Caco-2 (cell line): ENCODE measurements around the gene NCKAP5. TPM values are rescaled to one million over a fixed set of nuclear protein-coding genes. Genes with fewer than 3 reads are reported as not detected.

Source experiments
- BruUV-seq: library from RNA; stranded (reverse); fragments of 400-500 nt; replicated peaks from 2 replicates; lab custom pipeline; 2021; lab: Mats Ljungman, UMichigan
- CTCF ChIA-PET: fragments of 300-600 bp; sonication (Branson Sonifier 250); formaldehyde crosslinking; loops from one replicate; lab custom pipeline; 2022; ENCODE audit warnings: antibody characterized with exemption; lab: Charles Lee
- POLR2A ChIA-PET: fragments of 300-600 bp; sonication (Branson Sonifier 250); formaldehyde crosslinking; loops from one replicate; lab custom pipeline; 2022; ENCODE audit warnings: antibody characterized with exemption; lab: Charles Lee
- DNase-seq, 2 experiments: peaks; one replicate each; pipeline versions ENCODE4 v3.0.0 to v3.0.0-alpha.2; 2020 to 2022
- H3K27me3 ChIP-seq: replicated peaks from 2 replicates; pipeline ENCODE4 v1.6.0; 2011; ENCODE audit warnings: low read length; ENCODE audit not compliant: control insufficient read depth, insufficient read depth
- H3K36me3 ChIP-seq: 2 replicates; pipeline ENCODE4 v1.5.1; 2011; ENCODE audit warnings: low read length; ENCODE audit not compliant: control insufficient read depth, insufficient read depth
- H3K4me1 ChIP-seq: fragments of 250-450 bp; sonication (Bioruptor Pico); 2 replicates; pipeline ENCODE4 v1.5.1; 2020; ENCODE audit warnings: mild to moderate bottlenecking
- H3K4me3 ChIP-seq: 2 replicates; pipeline ENCODE4 v1.5.1; 2011; ENCODE audit warnings: low read depth, mild to moderate bottlenecking, control low read depth, low read length
- H3K9me3 ChIP-seq: fragments of 250-450 bp; sonication (Bioruptor Pico); 2 replicates; pipeline ENCODE4 v1.5.1; 2020; ENCODE audit warnings: mild to moderate bottlenecking, moderate library complexity
- H3K27ac Mint-ChIP-seq: one replicate; pipeline ENCODE4 v1.8.0; 2022; ENCODE audit warnings: mixed read lengths; ENCODE audit not compliant: unreplicated experiment
- H3K27me3 Mint-ChIP-seq: one replicate; pipeline ENCODE4 v1.8.0; 2022; ENCODE audit warnings: mixed read lengths; ENCODE audit not compliant: insufficient read depth, unreplicated experiment
- H3K36me3 Mint-ChIP-seq: one replicate; pipeline ENCODE4 v1.8.0; 2022; ENCODE audit warnings: mild to moderate bottlenecking, mixed read lengths; ENCODE audit not compliant: insufficient read depth, unreplicated experiment
- H3K4me1 Mint-ChIP-seq: one replicate; pipeline ENCODE4 v1.8.0; 2022; ENCODE audit warnings: low read depth, mixed read lengths; ENCODE audit not compliant: unreplicated experiment
- H3K4me3 Mint-ChIP-seq: one replicate; pipeline ENCODE4 v1.8.0; 2022; ENCODE audit warnings: mild to moderate bottlenecking, moderate library complexity, mixed read lengths; ENCODE audit not compliant: unreplicated experiment
- H3K9me3 Mint-ChIP-seq: one replicate; pipeline ENCODE4 v1.8.0; 2022; ENCODE audit warnings: mixed read lengths; ENCODE audit not compliant: unreplicated experiment
- intact Hi-C: fragments of 100-400 bp; cut with micrococcal nuclease; formaldehyde crosslinking; loops from one replicate; pipeline ENCODE4 v1.10.0; 2022; ENCODE audit not compliant: unreplicated experiment
- total RNA-seq: library from RNA; stranded (reverse); gene quantifications from 2 replicates; pipeline ENCODE4 v1.2.3, GENCODE V29; 2022
- TF ChIP-seq, protein P1 (sequence below), 2 experiments: fragments of 200-600 bp in 1 of 2; IDR thresholded peaks; 1 replicate in 1 of 2; 2 replicates in 1 of 2; pipeline versions ENCODE4 v1.5.1 to v1.8.0; 2011 to 2022; ENCODE audit warnings: antibody characterized with exemption in 1 of 2, control low read depth in 1 of 2, inconsistent platforms in 1 of 2, low read depth in 1 of 2, low read length in 1 of 2, mild to moderate bottlenecking in 1 of 2, moderate library complexity in 1 of 2; ENCODE audit not compliant: insufficient read depth in 1 of 2, severe bottlenecking in 1 of 2, unreplicated experiment in 1 of 2

The NCKAP5 gene
- total RNA-seq, 1 experiment from 2014 or later = 3.8 TPM

DNA sequence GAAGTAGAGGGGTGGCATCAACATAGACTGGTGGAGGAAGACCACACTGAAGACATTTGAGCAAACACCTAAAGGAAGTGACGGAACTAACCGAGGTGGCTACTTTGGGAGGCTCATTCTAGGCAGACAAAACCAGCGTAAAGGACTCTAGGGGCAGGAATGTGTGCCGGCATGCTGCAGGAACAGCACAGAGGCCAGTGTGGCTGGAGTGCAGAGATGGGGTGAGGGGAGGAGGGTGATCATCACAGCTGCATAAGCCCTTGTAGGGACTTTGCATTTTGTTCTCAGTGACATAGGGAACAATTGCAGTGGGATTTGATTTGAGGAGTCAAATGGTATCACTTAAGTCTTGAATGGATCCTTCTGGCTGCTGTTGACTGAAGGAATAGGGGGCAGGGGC lies 253.5 kb downstream of the NCKAP5 start:
- no peak for DNase-seq
- CTCF ChIA-PET = no interaction called here
- no peaks in the 10 kb centered on the region for H3K4me1 Mint-ChIP-seq
- Histone ChIP-seq H3K4me3 (no peak overlapping the region), H3K9me3 (no peaks in the 10 kb centered on the region), H3K36me3 (no peaks in the 10 kb centered on the region), H3K4me1 (no peaks in the 10 kb centered on the region), H3K27me3 (no peaks in the 10 kb centered on the region; the same call in 1 of the 2 replicates)
- no peaks in the 10 kb centered on the region for H3K9me3 Mint-ChIP-seq
- no peaks in the 10 kb centered on the region for H3K36me3 Mint-ChIP-seq
- POLR2A ChIA-PET = no interaction called here
- H3K27ac Mint-ChIP-seq = no peak overlapping the region
- intact Hi-C loops = no loop called here
- BruUV-seq = no TSS peak
- TF ChIP-seq, protein P1, sequence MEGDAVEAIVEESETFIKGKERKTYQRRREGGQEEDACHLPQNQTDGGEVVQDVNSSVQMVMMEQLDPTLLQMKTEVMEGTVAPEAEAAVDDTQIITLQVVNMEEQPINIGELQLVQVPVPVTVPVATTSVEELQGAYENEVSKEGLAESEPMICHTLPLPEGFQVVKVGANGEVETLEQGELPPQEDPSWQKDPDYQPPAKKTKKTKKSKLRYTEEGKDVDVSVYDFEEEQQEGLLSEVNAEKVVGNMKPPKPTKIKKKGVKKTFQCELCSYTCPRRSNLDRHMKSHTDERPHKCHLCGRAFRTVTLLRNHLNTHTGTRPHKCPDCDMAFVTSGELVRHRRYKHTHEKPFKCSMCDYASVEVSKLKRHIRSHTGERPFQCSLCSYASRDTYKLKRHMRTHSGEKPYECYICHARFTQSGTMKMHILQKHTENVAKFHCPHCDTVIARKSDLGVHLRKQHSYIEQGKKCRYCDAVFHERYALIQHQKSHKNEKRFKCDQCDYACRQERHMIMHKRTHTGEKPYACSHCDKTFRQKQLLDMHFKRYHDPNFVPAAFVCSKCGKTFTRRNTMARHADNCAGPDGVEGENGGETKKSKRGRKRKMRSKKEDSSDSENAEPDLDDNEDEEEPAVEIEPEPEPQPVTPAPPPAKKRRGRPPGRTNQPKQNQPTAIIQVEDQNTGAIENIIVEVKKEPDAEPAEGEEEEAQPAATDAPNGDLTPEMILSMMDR (IDR thresholded peaks at IDR 0.05; ENCODE audit: insufficient read depth in 1 of 2, low read depth in 1 of 2, low read length in 1 of 2, severe bottlenecking in 1 of 2, unreplicated experiment in 1 of 2) = no peak
- peaks cover 5% of the 10 kb centered on the region for H3K27me3 Mint-ChIP-seq
- H3K4me3 Mint-ChIP-seq = no peak overlapping the region

DNA sequence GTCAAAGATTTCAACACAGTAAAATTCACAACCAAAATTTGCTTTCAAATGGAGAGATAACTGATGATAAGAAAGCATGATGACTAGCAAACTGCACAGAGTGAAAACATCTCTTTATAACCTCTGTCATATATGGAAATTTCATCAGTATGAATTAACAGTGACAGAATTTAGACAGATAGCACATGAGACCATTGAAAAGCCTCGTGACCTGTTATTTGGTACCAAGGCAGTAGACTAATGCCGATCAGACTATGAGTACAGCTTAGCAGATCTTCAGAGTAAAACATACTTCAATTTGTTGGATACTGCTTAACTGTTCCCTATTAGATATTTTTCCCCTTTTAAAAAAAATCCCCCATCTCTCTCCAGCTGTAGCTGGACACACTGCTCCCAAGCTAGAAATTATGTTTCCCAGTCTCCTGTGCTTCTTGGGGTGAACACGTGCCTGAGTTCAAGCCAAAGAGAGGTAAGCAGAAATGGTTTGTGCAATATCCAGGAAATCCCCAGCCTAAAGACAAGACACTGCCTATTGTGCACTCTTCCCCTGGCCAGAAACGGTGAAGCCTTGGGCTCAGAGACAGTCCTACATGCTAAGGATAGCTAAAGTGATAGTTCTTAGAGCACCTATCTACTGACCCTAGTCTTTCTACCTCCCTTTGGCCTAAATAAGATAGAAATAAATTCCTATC lies 256.1 kb downstream of the NCKAP5 start:
- no peaks in the 10 kb centered on the region for H3K4me1 Mint-ChIP-seq
- intact Hi-C loops = no loop called here
- no peak overlapping the region for H3K27ac Mint-ChIP-seq
- Histone ChIP-seq H3K4me1 (no peaks in the 10 kb centered on the region), H3K27me3 (no peaks in the 10 kb centered on the region; the same call in 1 of the 2 replicates), H3K4me3 (no peak overlapping the region), H3K36me3 (no peaks in the 10 kb centered on the region), H3K9me3 (no peaks in the 10 kb centered on the region)
- H3K9me3 Mint-ChIP-seq = no peaks in the 10 kb centered on the region
- TF ChIP-seq, protein P1 (IDR thresholded peaks at IDR 0.05; ENCODE audit: insufficient read depth in 1 of 2, low read depth in 1 of 2, low read length in 1 of 2, severe bottlenecking in 1 of 2, unreplicated experiment in 1 of 2) = no peak
- H3K36me3 Mint-ChIP-seq = no peaks in the 10 kb centered on the region
- peaks cover 5% of the 10 kb centered on the region for H3K27me3 Mint-ChIP-seq
- no peak overlapping the region for H3K4me3 Mint-ChIP-seq
- ChIA-PET CTCF (no interaction called here), POLR2A (no interaction called here)
- BruUV-seq = no TSS peak
- DNase-seq = no peak

DNA sequence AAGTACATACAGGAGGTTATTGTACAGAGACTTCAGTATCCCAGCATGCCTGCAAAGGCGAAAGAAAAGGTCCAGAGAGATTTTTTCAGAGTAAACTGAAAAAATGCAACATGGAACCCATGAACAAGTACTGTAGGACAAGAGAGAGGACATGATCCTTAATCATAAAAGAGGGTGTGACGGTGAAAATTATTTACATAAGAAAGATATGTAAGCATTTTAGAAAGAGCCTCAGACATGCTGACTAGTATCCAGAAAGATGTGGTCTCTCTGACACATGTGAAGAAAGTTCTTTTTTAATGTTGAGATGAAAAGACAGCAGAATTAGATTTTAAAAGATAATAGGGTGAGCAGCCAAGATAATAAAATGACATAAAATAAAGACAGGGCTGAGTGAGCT lies 262.0 kb downstream of the NCKAP5 start:
- H3K4me1 ChIP-seq = no peaks in the 10 kb centered on the region
- H3K9me3 ChIP-seq = no peaks in the 10 kb centered on the region
- Mint-ChIP-seq H3K36me3 (no peaks in the 10 kb centered on the region), H3K27ac (no peak overlapping the region), H3K4me3 (no peak overlapping the region), H3K27me3 (no peaks in the 10 kb centered on the region), H3K4me1 (no peaks in the 10 kb centered on the region), H3K9me3 (no peaks in the 10 kb centered on the region)
- intact Hi-C loops = no loop called here
- TF ChIP-seq, protein P1 (IDR thresholded peaks at IDR 0.05; ENCODE audit: insufficient read depth in 1 of 2, low read depth in 1 of 2, low read length in 1 of 2, severe bottlenecking in 1 of 2, unreplicated experiment in 1 of 2) = no peak
- H3K4me3 ChIP-seq = no peak overlapping the region
- ChIA-PET POLR2A (no interaction called here), CTCF (no interaction called here)
- no peak for DNase-seq
- no TSS peak for BruUV-seq
- no peaks in the 10 kb centered on the region for H3K36me3 ChIP-seq
- no peaks in the 10 kb centered on the region for H3K27me3 ChIP-seq
